ENCODE results near the gene RBFOX2.

The RBFOX2 gene

DNA sequence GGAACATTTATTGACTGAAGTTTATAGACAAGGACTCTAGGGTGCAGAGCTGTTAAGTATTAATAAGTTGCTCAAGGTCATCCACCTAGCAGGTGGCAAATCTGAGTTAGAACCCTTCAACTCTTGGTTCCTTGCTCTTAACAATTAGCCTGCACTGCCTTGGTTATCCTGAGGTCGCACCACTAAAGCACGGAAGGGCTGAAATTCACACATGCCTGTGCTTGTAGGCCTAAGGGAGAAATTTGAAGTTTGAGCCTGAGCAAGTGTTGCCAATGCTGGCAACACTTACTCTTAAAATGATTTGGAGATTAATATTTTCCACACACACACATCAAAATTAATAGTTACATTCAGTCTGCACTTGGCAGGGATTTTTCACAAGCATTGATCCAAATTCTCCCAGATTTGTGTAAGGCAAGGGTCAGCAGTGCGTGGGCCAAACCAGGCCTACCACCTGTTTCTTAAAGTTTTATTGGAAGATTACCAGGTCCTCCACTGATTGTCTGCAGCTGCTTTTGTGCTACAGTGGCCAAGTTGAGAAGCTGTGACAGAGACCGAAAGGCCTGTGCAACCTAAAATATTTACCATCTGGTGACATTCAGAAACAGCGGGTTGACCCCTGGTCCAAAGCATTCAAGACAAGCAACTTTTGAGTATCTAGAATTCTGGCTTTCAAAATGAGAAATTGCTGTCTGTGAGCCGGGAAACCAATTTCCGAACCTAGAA lies 294.7 kb downstream of the RBFOX2 start:
- TF ChIP-seq, protein P1, sequence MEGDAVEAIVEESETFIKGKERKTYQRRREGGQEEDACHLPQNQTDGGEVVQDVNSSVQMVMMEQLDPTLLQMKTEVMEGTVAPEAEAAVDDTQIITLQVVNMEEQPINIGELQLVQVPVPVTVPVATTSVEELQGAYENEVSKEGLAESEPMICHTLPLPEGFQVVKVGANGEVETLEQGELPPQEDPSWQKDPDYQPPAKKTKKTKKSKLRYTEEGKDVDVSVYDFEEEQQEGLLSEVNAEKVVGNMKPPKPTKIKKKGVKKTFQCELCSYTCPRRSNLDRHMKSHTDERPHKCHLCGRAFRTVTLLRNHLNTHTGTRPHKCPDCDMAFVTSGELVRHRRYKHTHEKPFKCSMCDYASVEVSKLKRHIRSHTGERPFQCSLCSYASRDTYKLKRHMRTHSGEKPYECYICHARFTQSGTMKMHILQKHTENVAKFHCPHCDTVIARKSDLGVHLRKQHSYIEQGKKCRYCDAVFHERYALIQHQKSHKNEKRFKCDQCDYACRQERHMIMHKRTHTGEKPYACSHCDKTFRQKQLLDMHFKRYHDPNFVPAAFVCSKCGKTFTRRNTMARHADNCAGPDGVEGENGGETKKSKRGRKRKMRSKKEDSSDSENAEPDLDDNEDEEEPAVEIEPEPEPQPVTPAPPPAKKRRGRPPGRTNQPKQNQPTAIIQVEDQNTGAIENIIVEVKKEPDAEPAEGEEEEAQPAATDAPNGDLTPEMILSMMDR (IDR thresholded peaks at IDR 0.05) = no peak
- no peak for TF ChIP-seq ZFX (IDR thresholded peaks at IDR 0.05; ENCODE audit: borderline replicate concordance)
- H3K27ac ChIP-seq = no peak overlapping the region

DNA sequence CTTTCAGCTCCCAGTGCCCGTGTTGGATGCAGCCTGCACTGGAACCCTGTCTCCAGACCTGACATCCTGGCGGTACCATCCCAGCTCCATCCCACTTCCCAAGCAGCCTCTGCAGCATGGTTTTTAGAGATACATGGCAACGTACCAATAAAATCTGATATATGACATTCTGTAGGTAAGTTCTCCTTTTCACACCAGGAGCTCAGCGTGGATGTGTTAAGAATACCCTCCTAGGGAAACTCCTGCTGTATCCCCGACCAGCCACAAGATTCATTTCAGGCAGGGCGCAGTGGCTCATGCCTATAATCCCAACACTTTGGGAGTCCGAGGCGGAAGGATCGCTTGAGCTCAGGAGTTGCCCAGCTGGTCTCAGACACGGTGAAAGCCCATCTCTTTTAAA lies 295.6 kb downstream of the RBFOX2 start:
- TF ChIP-seq ZFX (IDR thresholded peaks at IDR 0.05; ENCODE audit: borderline replicate concordance) = no peak
- TF ChIP-seq, protein P1 (IDR thresholded peaks at IDR 0.05) = no peak
- H3K27ac ChIP-seq = no peak overlapping the region

DNA sequence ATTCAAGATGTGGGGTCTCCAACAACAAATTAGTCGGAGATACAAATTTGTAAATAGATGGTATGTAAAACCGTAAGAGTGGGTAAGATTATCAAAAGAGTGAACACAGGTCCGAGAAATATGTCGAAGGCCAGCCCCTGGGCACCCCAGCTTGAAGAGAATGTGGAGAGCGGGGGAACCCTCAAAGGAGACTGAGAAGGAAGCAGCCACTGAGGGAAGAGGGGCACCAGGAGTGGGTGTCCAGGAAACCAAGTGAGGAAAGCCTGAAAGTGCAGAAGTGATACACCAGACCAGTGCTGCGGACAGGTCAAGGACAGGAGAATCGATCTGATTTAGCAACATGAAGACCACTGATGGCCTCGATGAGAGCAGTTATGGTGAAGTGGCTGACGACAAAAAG lies 296.5 kb downstream of the RBFOX2 start:
- no peak for TF ChIP-seq ZFX (IDR thresholded peaks at IDR 0.05; ENCODE audit: borderline replicate concordance)
- TF ChIP-seq, protein P1 (IDR thresholded peaks at IDR 0.05) = no peak
- H3K27ac ChIP-seq = no peak overlapping the region

DNA sequence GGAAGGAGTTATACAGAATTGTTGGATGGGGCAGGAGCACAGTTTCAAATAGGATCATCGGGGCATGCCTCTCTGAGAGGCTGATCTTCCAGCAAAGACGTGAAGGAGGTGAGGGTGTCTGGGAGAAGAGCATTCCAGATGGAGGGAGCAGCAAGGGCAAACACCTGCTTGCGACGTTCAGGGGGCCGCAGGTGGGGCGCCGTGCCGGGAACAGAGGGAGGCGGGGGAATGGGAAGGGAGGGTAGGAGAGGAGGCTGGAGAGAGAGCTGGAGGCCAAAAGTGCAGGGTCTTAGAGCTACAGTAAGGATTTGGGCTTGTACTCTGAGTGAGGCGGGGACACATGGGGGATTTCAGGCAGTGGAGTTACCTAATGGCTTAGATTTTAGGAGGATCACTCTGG lies 297.3 kb downstream of the RBFOX2 start:
- TF ChIP-seq ZFX (IDR thresholded peaks at IDR 0.05; ENCODE audit: borderline replicate concordance) = no peak
- TF ChIP-seq, protein P1 (IDR thresholded peaks at IDR 0.05) = no peak
- no peak overlapping the region for H3K27ac ChIP-seq

DNA sequence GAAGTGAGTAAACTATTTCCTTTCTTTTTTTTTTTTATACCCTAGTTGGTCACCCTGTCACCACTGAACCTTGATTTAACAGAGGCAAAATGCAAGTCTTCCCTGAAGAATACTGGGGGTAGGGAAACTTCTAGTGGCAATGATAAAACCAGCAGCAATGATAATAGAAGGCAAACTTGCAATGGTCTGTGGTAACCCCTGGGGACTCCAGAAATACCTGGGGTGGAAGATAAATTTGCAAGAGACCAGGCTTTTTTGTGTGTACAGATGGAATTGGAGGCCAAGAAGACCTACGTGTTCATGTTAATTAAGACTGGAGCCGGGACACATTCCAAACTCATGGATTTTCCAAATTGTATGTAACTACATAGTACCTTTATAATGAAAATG lies 299.3 kb downstream of the RBFOX2 start:
- TF ChIP-seq ZFX (IDR thresholded peaks at IDR 0.05; ENCODE audit: borderline replicate concordance) = no peak
- TF ChIP-seq, protein P1 (IDR thresholded peaks at IDR 0.05) = no peak
- no peak overlapping the region for H3K27ac ChIP-seq

DNA sequence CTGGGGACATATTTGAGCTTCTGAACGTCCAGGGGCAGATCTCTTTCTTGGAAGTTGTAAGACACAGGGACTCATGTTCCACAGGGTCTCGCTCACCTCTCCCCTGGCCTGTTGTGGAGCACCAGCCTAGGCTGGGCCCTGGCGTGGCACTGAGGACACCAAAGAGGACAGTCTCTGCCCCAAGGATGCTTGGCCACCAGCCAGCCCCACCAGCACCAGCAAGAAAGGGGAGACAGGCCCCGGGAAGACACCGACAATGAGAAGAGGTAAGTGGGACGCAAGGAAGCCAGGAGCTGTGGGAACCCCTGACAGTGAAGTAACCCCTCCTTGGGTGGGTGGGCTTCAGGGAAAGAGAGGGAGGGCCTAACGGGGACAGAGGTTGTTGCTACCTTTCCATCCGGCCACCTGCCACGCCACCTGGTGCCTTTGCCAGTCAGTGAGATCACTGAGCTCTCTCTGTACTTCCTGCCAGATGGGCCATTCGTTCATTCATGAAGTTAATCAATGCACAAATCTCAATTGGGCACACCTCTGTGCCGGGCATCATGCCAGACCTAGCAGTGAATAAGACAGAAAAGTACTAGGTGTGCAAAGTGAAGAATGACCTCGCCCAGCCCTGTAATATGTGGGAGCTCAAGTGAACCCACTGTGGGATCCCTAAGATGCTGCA lies 299.9 kb downstream of the RBFOX2 start:
- TF ChIP-seq, protein P1 (IDR thresholded peaks at IDR 0.05) = no peak
- TF ChIP-seq ZFX (IDR thresholded peaks at IDR 0.05; ENCODE audit: borderline replicate concordance) = no peak
- H3K27ac ChIP-seq = no peak overlapping the region

DNA sequence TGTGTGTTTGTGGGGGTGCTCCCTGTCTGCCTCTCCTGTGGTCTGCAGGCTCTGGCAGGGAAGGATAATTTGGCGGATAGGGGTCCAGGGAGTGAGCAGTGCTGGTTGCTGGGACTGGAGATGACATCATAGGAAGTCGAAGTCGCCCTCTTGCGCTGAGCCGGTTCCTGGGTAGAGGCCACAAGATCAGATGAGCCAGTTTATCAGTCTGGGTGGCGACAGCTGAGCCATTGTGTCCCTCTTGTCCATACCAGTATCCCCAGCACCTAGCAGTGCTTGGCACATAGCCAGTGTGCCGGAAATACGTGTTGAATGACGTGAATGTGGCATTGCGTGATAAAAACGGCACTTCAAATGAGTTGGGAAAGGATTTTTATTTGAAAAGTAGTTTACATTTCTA lies 301.2 kb downstream of the RBFOX2 start:
- TF ChIP-seq ZFX (IDR thresholded peaks at IDR 0.05; ENCODE audit: borderline replicate concordance) = no peak
- TF ChIP-seq, protein P1 (IDR thresholded peaks at IDR 0.05) = no peak
- H3K27ac ChIP-seq = no peak overlapping the region
